ENCODE data around the gene RIC3.
"Not testable (repeated sequence)": the region's sequence is repeated elsewhere in the genome, so short reads cannot be mapped to it uniquely, and the experiment has no call there.

Gene RIC3

GRCh38 chr11:8190431-8190830 is 21.6 kb upstream of the RIC3 start:
- DNase-seq (ENCODE audit: low read depth in 2 of 3, low spot score in 2 of 3), result no peak

GRCh38 chr11:8186429-8186828 is 17.6 kb upstream of the RIC3 start:
- no peak for DNase-seq (ENCODE audit: low read depth in 2 of 3, low spot score in 2 of 3)

GRCh38 chr11:8183111-8183510 is 14.3 kb upstream of the RIC3 start:
- DNase-seq (ENCODE audit: low read depth in 2 of 3, low spot score in 2 of 3), result no peak

GRCh38 chr11:8180469-8180868 is 11.6 kb upstream of the RIC3 start:
- DNase-seq (ENCODE audit: low read depth in 2 of 3, low spot score in 2 of 3), result no peak

GRCh38 chr11:8178297-8178696 is 9.5 kb upstream of the RIC3 start:
- DNase-seq (ENCODE audit: low read depth in 2 of 3, low spot score in 2 of 3), result no peak

- no peak for DNase-seq (ENCODE audit: low read depth in 2 of 3, low spot score in 2 of 3)
Observed at GRCh38 chr11:8177136-8177535, 8.3 kb upstream of the RIC3 start.

- no peak for DNase-seq (ENCODE audit: low read depth in 2 of 3, low spot score in 2 of 3)
Observed at GRCh38 chr11:8167796-8168195, 1.0 kb downstream of the RIC3 start.

- no peak for DNase-seq (ENCODE audit: low read depth in 2 of 3, low spot score in 2 of 3)
Observed at GRCh38 chr11:8164746-8165145, 4.1 kb downstream of the RIC3 start.

GRCh38 chr11:8161627-8162304 is 7.1 kb downstream of the RIC3 start:
- DNase-seq (ENCODE audit: low read depth in 2 of 3, low spot score in 2 of 3), result not testable (repeated sequence)

GRCh38 chr11:8156877-8157276 is 11.9 kb downstream of the RIC3 start:
- no peak for DNase-seq (ENCODE audit: low read depth in 2 of 3, low spot score in 2 of 3)

GRCh38 chr11:8149726-8150125 is 19.1 kb downstream of the RIC3 start:
- no peak for DNase-seq (ENCODE audit: low read depth in 2 of 3, low spot score in 2 of 3)

- DNase-seq (ENCODE audit: low read depth in 2 of 3, low spot score in 2 of 3), result no peak
Observed at GRCh38 chr11:8138526-8138925, 30.3 kb downstream of the RIC3 start.

- DNase-seq (ENCODE audit: low read depth in 2 of 3, low spot score in 2 of 3), result no peak
Observed at GRCh38 chr11:8127447-8127846, 41.4 kb downstream of the RIC3 start.

- no peak for DNase-seq (ENCODE audit: low read depth in 2 of 3, low spot score in 2 of 3)
Observed at GRCh38 chr11:8126649-8127289, 42.1 kb downstream of the RIC3 start.

- DNase-seq (ENCODE audit: low read depth in 2 of 3, low spot score in 2 of 3), result no peak
Observed at GRCh38 chr11:8122173-8122764, 46.6 kb downstream of the RIC3 start.

- DNase-seq (ENCODE audit: low read depth in 2 of 3, low spot score in 2 of 3), result no peak
Observed at GRCh38 chr11:8111636-8112035, 57.2 kb downstream of the RIC3 start.

- DNase-seq (ENCODE audit: low read depth in 2 of 3, low spot score in 2 of 3), result no peak
Observed at GRCh38 chr11:8110396-8110795, 58.4 kb downstream of the RIC3 start.

GRCh38 chr11:8109675-8110074 is 59.1 kb downstream of the RIC3 start:
- no peak for DNase-seq (ENCODE audit: low read depth in 2 of 3, low spot score in 2 of 3)

GRCh38 chr11:8108421-8108820 is 60.4 kb downstream of the RIC3 start:
- no peak for DNase-seq (ENCODE audit: low read depth in 2 of 3, low spot score in 2 of 3)

GRCh38 chr11:8107642-8108041 is 61.2 kb downstream of the RIC3 start:
- DNase-seq (ENCODE audit: low read depth in 2 of 3, low spot score in 2 of 3), result no peak

- no peak for DNase-seq (ENCODE audit: low read depth in 2 of 3, low spot score in 2 of 3)
Observed at GRCh38 chr11:8106679-8107078, 62.1 kb downstream of the RIC3 start.

GRCh38 chr11:8105666-8106065 is 63.2 kb downstream of the RIC3 start:
- DNase-seq (ENCODE audit: low read depth in 2 of 3, low spot score in 2 of 3), result no peak

GRCh38 chr11:8105133-8105532 is 63.7 kb downstream of the RIC3 start:
- DNase-seq (ENCODE audit: low read depth in 2 of 3, low spot score in 2 of 3), result no peak

Measured in activated CD8-positive, alpha-beta memory T cell treated with anti-CD3 and anti-CD28 coated beads for 48 hours (primary cell).